Measurements from ENCODE around the gene TTC16. TPM values are rescaled to one million over a fixed set of nuclear protein-coding genes. Genes with fewer than 3 reads are reported as not detected.

The TTC16 gene
- under 1 TPM in 2 of 6 experiments, not detected in 4; 0.05 to 0.12 TPM for total RNA-seq
- long read RNA-seq: 0 reads

GRCh38 chr9:127715470-127716337 lies at the start of gene TTC16, which contains the start of gene PTRH1:
TTC16 (plus strand) TSS chr9:127716079; CDS start chr9:127716146, 67 bp downstream.
PTRH1 (minus strand) TSS chr9:127715663; CDS start chr9:127715639, 24 bp downstream.
- peak; percentile 98 for DNase-seq
- Histone ChIP-seq H3K4me1 (peaks cover 0 to 5% (median 0%) of the 10 kb centered on the region in 4 donors), H3K9me3 (no peaks in the 10 kb centered on the region), H3K4me3 (peak within 1 kb of the TSS; percentile 60 to 88 (median 64)), H3K36me3 (no peaks in the 10 kb centered on the region), H3K27me3 (no peaks in the 10 kb centered on the region), H3K27ac (peak within 1 kb of the TSS; percentile 0 to 33 (median 15))
- TF ChIP-seq POLR2A (IDR thresholded peaks at IDR 0.05): peak; percentile 48
- TF ChIP-seq CTCF (IDR thresholded peaks at IDR 0.05): no peak
- intact Hi-C loops (cut with DNase I): no loop called here
- peak; percentile 95 to 98 (median 96) for ATAC-seq
- 0% methylated on average over 28 of the region's 65 CpGs for WGBS (ENCODE audit: insufficient coverage, low coverage, low lambda C conversion rate, missing lambda C conversion rate)

GRCh38 chr9:127667127-127667844 lies 48.6 kb upstream of the TTC16 start:
- Histone ChIP-seq H3K27me3 (no peaks in the 10 kb centered on the region), H3K27ac (no peak overlapping the region), H3K36me3 (no peaks in the 10 kb centered on the region), H3K4me3 (no peak overlapping the region), H3K4me1 (no peaks in the 10 kb centered on the region), H3K9me3 (no peaks in the 10 kb centered on the region)
- ATAC-seq (no peak), DNase-seq (no peak)
- 57% methylated on average over 2 of the region's 3 CpGs for WGBS (ENCODE audit: insufficient coverage, low coverage, low lambda C conversion rate, missing lambda C conversion rate)
- TF ChIP-seq POLR2A (IDR thresholded peaks at IDR 0.05) (no peak), CTCF (IDR thresholded peaks at IDR 0.05) (no peak)
- intact Hi-C loops (cut with DNase I): no loop called here

- H3K36me3 ChIP-seq: no peaks in the 10 kb centered on the region
- H3K4me1 ChIP-seq: no peaks in the 10 kb centered on the region
- no peak overlapping the region for H3K27ac ChIP-seq
- H3K9me3 ChIP-seq: no peaks in the 10 kb centered on the region
- H3K27me3 ChIP-seq: no peaks in the 10 kb centered on the region
- intact Hi-C loops (cut with DNase I): no loop called here
- H3K4me3 ChIP-seq: no peak overlapping the region
- WGBS (ENCODE audit: insufficient coverage, low coverage, low lambda C conversion rate, missing lambda C conversion rate): 95% methylated on average over 11 of the region's 18 CpGs
- DNase-seq (no peak), ATAC-seq (no peak)
- no peak for TF ChIP-seq POLR2A (IDR thresholded peaks at IDR 0.05)
These were observed 48.0 kb upstream of the TTC16 start for GRCh38 chr9:127667906-127668305.

GRCh38 chr9:127673234-127673633 lies 42.6 kb upstream of the TTC16 start:
- Histone ChIP-seq H3K27ac (no peak overlapping the region), H3K4me3 (no peak overlapping the region), H3K4me1 (no peaks in the 10 kb centered on the region), H3K9me3 (no peaks in the 10 kb centered on the region), H3K36me3 (no peaks in the 10 kb centered on the region), H3K27me3 (no peaks in the 10 kb centered on the region)
- ATAC-seq: no peak
- DNase-seq: no peak
- no peak for TF ChIP-seq POLR2A (IDR thresholded peaks at IDR 0.05)
- TF ChIP-seq CTCF (IDR thresholded peaks at IDR 0.05): no peak
- intact Hi-C loops (cut with DNase I): no loop called here
- 68% methylated on average over 4 of the region's 7 CpGs for WGBS (ENCODE audit: insufficient coverage, low coverage, low lambda C conversion rate, missing lambda C conversion rate)

- no peaks in the 10 kb centered on the region for H3K36me3 ChIP-seq
- H3K27ac ChIP-seq: no peak overlapping the region
- no peak for DNase-seq
- no peak overlapping the region for H3K4me3 ChIP-seq
- TF ChIP-seq POLR2A (IDR thresholded peaks at IDR 0.05): no peak
- TF ChIP-seq CTCF (IDR thresholded peaks at IDR 0.05): no peak
- no peaks in the 10 kb centered on the region for H3K9me3 ChIP-seq
- WGBS (ENCODE audit: insufficient coverage, low coverage, low lambda C conversion rate, missing lambda C conversion rate): 50% methylated on average over 2 of the region's 12 CpGs
- ATAC-seq: no peak
- H3K27me3 ChIP-seq: no peaks in the 10 kb centered on the region
- no peaks in the 10 kb centered on the region for H3K4me1 ChIP-seq
- intact Hi-C loops (cut with DNase I): no loop called here
These were observed 39.2 kb upstream of the TTC16 start for GRCh38 chr9:127676638-127677037.
